HFF-Myc (cell line): ENCODE measurements around the gene SUSD3.

ENCODE experiments used
- DNase-seq: peaks from one replicate; pipeline ENCODE4 v3.0.0-alpha.2; 2011; ENCODE audit warnings: low read depth; ENCODE audit errors: extremely low read depth
- H3K4me3 ChIP-seq: replicated peaks from 2 replicates; pipeline ENCODE4 v1.5.1; 2011; ENCODE audit warnings: low read depth, mild to moderate bottlenecking, control low read depth, low read length
- CTCF ChIP-seq: IDR thresholded peaks from 2 replicates; pipeline ENCODE4 v1.5.1; 2012; ENCODE audit warnings: mild to moderate bottlenecking, low read depth, low read length, control low read depth; ENCODE audit errors: missing control alignments

SUSD3 gene

GRCh38 chr9:93058355-93059010 is at the start of gene SUSD3:
SUSD3 (plus strand) TSS chr9:93058701; CDS start chr9:93058743, 42 bp downstream.
- peak within 1 kb of the TSS; percentile 23 for H3K4me3 ChIP-seq
- TF ChIP-seq CTCF: no peak
- no peak for DNase-seq

GRCh38 chr9:93009337-93010015 is 49.0 kb upstream of the SUSD3 start:
- DNase-seq: no peak
- no peak for TF ChIP-seq CTCF
- no peak overlapping the region for H3K4me3 ChIP-seq

GRCh38 chr9:93010056-93010455 is 48.4 kb upstream of the SUSD3 start:
- no peak for DNase-seq
- H3K4me3 ChIP-seq: no peak overlapping the region
- no peak for TF ChIP-seq CTCF

- no peak for DNase-seq
- no peak for TF ChIP-seq CTCF
- H3K4me3 ChIP-seq: no peak overlapping the region
Observed at GRCh38 chr9:93010704-93011103, 47.8 kb upstream of the SUSD3 start.

GRCh38 chr9:93011114-93011513 is 47.4 kb upstream of the SUSD3 start:
- no peak for TF ChIP-seq CTCF
- no peak for DNase-seq
- no peak overlapping the region for H3K4me3 ChIP-seq

GRCh38 chr9:93012963-93013855 is 45.3 kb upstream of the SUSD3 start:
- no peak overlapping the region for H3K4me3 ChIP-seq
- TF ChIP-seq CTCF: no peak
- no peak for DNase-seq
